ENCODE results near the gene RTN4IP1.
A peak's percentile ranks its signal among the peaks of the same experiment; 100 is the strongest.
"Not testable (repeated sequence)": the region's sequence is repeated elsewhere in the genome, so short reads cannot be mapped to it uniquely, and the experiment has no call there.

Gene RTN4IP1

GRCh38 chr6:106574741-106575458 lies 54.4 kb downstream of the RTN4IP1 start:
- DNase-seq: no peak

- DNase-seq: no peak
These were observed 56.3 kb downstream of the RTN4IP1 start for GRCh38 chr6:106572875-106573585.

DNA sequence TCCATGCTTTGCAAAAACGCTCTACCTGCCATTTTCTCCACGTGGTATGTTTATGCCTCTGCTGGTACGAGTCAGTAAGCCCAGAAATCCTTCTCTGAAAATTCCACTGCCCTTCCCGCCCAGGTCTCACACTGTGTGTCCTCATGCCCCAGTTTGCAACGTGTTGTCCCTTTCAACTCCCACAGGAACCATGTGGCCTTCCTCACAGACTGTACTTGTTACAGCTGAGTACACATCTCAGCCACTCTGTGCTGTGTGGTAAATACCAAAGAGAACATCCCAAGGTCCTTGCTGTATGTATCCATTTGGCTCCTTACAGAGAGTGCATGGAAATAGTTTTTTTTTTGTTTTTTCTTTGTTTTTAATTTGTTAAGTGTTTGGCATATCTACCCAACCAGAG lies 56.9 kb downstream of the RTN4IP1 start:
- no peak for DNase-seq

DNA sequence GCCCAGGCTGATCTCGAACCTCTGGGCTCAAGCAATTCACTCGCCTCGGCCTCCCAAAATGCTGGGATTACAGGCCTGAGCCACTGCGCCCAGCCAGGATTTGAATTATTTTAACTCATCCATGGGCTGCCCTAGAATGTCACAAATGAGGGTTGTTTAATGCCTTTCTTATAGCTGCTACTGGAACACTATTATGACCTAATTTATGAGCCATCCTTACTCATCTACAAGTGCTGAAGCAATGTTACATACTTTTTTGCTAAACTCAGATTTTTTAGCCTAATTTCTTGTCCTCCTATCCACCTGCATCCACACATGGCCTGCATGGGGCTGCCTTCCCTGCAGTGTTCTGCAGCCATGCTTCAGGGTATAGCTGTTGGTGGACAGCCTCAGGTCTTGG lies 59.9 kb downstream of the RTN4IP1 start:
- DNase-seq: no peak

- no peak for DNase-seq
These were observed 60.8 kb downstream of the RTN4IP1 start for GRCh38 chr6:106568530-106568929.

GRCh38 chr6:106564476-106564875 lies 64.8 kb downstream of the RTN4IP1 start:
- DNase-seq: no peak

DNA sequence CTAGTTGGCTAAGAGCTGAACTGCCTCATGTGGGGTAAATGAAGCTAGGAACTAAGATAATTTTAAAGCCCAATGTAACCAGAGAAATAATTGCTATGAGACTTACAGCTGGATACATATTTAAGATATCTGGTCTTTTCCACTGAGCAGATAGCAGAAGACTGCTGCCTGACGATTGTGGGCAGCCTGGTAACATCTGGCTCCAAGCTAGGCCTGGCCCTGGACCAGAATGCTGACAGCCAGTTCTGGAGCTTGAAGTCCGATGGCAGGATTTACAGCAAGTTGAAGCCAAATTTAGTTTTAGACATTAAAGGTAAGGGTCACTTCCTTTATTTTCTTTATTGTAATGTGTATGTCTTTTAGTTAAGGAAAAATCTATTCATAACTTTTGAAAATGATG lies 65.7 kb downstream of the RTN4IP1 start:
- DNase-seq: no peak

GRCh38 chr6:106561686-106562405 lies 67.5 kb downstream of the RTN4IP1 start:
- DNase-seq: no peak

DNA sequence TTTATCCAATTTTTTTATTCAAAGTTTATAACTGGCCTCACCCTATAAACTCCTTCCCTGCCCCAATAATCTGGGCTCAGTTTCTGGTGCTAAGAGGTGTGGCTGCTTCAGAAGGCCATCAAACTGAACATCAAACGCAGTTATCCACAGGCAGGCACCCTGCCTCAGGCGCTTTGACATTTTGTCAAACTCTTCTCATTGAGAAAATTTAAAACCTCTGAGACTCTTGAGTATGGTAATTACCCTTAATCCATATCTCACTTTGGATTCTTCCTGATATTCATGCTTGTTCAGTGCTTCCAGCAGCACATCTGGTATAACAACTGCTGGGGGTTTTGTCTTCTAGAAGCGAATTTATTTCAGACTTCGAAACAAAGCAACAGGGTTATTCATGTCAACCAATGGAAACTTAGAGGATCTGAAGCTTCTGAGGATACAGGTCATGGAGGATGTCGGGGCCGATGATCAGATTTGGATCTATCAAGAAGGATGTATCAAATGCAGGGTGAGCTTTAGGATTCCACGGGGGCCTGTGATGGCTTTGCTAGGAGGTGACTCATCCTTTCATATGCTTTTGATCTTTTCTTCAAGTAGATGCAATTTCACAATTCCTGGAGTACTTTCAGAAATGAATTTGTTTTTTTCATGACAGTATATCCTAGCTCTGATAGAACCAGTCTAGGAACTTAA lies 68.2 kb downstream of the RTN4IP1 start:
- DNase-seq: no peak

DNA sequence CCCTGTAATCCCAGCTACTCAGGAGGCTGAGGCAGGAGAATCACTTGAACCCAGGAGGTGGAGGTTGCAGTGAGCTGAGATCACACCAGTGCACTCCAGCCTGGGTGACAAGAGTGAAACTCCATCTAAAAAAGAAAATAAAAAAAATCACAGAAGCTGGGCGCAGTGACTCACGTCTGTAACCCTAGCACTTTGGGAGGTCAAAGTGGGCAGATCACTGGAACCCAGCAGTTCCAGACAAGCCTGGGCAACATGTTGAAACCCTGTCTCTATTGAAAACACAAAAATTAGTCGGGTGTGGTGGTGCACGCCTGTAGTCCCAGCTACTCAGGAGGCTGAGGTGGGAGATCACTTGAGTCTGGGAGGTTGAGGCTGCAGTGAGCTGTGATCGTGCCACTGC lies 69.6 kb downstream of the RTN4IP1 start:
- DNase-seq: not testable (repeated sequence)

GRCh38 chr6:106558364-106558763 lies 70.9 kb downstream of the RTN4IP1 start:
- no peak for DNase-seq

- no peak for DNase-seq
These were observed 71.5 kb downstream of the RTN4IP1 start for GRCh38 chr6:106557837-106558236.

DNA sequence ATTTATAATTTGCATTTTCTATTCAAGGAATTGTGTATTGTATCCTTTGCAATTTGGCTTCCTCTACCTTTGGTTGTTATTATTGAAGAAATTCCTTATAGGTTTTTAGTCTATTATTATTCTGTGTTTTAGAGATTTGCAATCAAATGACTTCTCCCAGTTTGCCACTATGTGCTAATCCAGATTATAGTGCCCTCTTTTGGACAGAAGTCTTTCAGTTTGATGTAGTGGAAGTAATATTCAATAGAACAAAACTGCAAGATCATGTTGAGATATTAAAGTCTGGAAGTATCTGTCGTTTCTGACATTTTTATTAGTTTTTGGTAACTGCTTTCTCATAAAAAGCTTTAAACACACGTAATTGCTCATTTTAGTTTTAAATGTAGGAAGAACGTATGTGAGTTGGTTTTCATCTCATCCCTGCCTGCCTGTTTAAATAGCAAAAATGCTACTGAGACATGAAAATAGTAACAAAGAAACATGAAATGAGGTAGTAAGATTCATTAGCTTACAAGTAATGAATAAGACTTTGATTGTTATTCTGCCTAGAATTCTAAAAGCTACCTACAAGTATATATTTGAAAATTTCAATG lies 72.8 kb downstream of the RTN4IP1 start:
- DNase-seq: peak; percentile 7

DNA sequence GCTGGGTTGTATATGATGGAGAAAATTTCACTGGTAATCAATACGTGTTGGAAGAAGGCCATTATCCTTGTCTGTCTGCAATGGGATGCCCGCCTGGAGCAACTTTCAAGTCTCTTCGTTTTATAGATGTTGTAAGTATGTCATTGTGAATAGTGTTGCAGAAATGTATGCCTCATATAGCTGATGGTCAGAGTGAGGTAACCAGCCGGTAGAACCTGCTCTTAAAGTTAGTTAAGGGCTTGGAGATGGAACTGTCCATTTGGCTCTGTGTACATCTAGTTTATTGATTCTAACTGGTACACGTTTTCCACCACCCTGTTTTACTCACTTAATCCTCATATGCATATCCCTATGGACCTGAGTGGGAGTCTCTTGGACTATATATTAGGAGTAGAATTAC lies 73.5 kb downstream of the RTN4IP1 start:
- no peak for DNase-seq

- no peak for DNase-seq
These were observed 75.9 kb downstream of the RTN4IP1 start for GRCh38 chr6:106553440-106553839.

GRCh38 chr6:106551155-106551554 lies 78.1 kb downstream of the RTN4IP1 start:
- DNase-seq: no peak

- DNase-seq: peak; percentile 14
These were observed 79.8 kb downstream of the RTN4IP1 start for GRCh38 chr6:106549521-106549920.

- DNase-seq: not testable (repeated sequence)
These were observed 80.3 kb downstream of the RTN4IP1 start for GRCh38 chr6:106548926-106549455.

DNA sequence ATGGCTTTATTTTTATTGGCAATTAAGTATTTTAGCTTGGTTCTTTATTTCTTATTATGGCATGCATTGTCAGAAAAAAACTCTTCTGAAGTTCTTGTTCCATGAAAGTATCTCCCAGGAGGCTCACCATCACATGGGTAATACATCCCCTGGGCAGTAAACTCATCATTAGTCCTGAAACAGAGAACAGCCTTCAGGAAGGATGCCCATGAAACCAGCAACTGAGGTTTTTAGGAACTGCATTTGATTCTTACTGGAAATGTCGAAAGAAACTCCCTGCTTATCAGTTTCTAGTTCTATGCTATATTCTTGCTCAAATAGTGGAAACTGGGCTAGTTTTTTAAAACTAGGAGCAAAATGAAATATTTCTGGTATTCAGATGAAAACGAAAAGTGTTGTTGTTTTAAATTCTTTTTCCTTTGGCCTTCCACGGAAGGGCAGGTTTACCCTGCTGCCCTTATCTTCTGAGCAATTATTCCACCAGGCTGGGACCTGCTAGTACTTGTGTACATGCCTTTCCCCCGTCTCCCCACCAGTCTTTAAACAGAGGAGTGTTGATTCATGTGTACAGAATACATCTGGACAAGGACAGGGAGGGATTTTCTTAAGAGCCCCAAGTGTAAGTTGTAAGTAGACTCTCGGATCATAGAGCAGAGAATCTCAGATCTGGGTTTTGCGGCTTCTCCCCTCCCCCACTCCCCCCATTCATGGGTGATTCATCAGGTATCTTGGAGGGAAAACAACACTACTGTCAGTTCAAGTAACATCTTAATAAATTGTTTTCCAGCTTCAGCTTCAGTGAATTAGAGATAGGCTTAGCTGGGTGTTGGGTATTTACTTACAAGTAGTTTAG lies 81.5 kb downstream of the RTN4IP1 start:
- DNase-seq: no peak

GRCh38 chr6:106546691-106547414 lies 82.4 kb downstream of the RTN4IP1 start:
- DNase-seq: no peak

DNA sequence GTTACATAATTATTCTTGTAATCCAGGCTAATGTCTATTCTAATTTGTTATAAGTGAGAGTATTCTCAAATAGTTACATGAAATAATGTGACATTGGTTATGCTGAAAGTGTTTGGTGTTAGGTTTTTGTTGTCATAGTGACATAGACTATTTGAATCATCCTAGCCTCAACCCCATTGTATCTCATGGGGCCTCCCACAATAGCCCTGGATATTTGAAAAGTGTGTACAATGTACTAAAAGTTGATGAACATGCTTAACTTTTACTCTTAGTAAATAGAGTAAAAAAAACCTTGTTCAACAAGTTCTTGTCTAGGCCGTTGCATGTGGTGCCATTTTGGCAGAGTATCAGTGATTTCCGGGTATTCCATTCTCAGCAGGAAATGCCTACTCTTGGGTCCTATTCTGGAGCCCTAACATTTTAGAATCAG lies 83.0 kb downstream of the RTN4IP1 start:
- DNase-seq: no peak

All from NCI-H1694 (cell line).